GM12878 (cell line): ENCODE data around the gene LHX6. TPM values are rescaled to one million over a fixed set of nuclear protein-coding genes. Genes with fewer than 3 reads are reported as not detected.

Experiments used
- ATAC-seq: fragments of 200-7000 bp; cut with Tn5 transposase; 3 replicates; pipeline ENCODE4 v1.9.1; 2020; ENCODE audit warnings: mild to moderate bottlenecking, moderate library complexity
- BruUV-seq: library from RNA; stranded (reverse); fragments of 400-500 nt; replicated peaks from 2 replicates; lab custom pipeline; 2021; lab: Mats Ljungman, UMichigan
- CTCF ChIA-PET: fragments of 300-600 bp; sonication (Branson Sonifier 250); formaldehyde crosslinking; extraction: SDS; loops from one replicate; lab custom pipeline; 2021; ENCODE audit warnings: inconsistent platforms; lab: Yijun Ruan, JAX
- POLR2A ChIA-PET: fragments of 350-600 bp; formaldehyde crosslinking; extraction: SDS; loops from one replicate; lab custom pipeline; 2021; ENCODE audit warnings: inconsistent platforms; lab: Charles Lee
- RAD21 ChIA-PET: fragments of 300-600 bp; sonication (Branson Sonifier 250); formaldehyde crosslinking; loops from one replicate; lab custom pipeline; 2023; ENCODE audit warnings: antibody characterized with exemption; ENCODE audit not compliant: unreplicated experiment; lab: Charles Lee
- SMC1A ChIA-PET: fragments of 300-600 bp; sonication (Branson Sonifier 250); formaldehyde crosslinking; loops from one replicate; lab custom pipeline; 2023; ENCODE audit not compliant: unreplicated experiment, uncharacterized antibody; lab: Charles Lee
- DNase-seq: peaks from one replicate; pipeline ENCODE4 v3.0.0-alpha.2; 2011; ENCODE audit warnings: low read depth, low spot score
- FAIRE-seq: peaks from 3 replicates; lab custom pipeline; 2011; peaks lifted over from hg19 to GRCh38; lab: Jason Lieb, UNC
- H2AFZ ChIP-seq: 2 replicates; pipeline ENCODE4 v1.6.0; 2011; ENCODE audit warnings: low read depth, low read length, control low read depth; ENCODE audit not compliant: control insufficient read depth
- H3K27ac ChIP-seq: 2 replicates; pipeline ENCODE4 v1.5.1; 2011; ENCODE audit warnings: control low read depth; ENCODE audit not compliant: control insufficient read depth, insufficient read depth
- H3K27me3 ChIP-seq, 2 experiments: replicated peaks in 1 of 2; 2 replicates each; pipeline versions ENCODE4 v1.6.0 to v1.6.1; 2011; ENCODE audit warnings: low read length in 1 of 2; ENCODE audit not compliant: control insufficient read depth in 2 of 2, insufficient read depth in 2 of 2
- H3K36me3 ChIP-seq, 2 experiments: 2 replicates each; pipeline ENCODE4 v1.5.1; 2011; ENCODE audit warnings: low read length in 1 of 2; ENCODE audit not compliant: control insufficient read depth in 2 of 2, insufficient read depth in 2 of 2
- H3K4me1 ChIP-seq: 2 replicates; pipeline ENCODE4 v1.6.1; 2011; ENCODE audit warnings: mild to moderate bottlenecking, low read length, moderate library complexity, mixed read lengths; ENCODE audit not compliant: control insufficient read depth, insufficient read depth
- H3K4me2 ChIP-seq: 2 replicates; pipeline ENCODE4 v1.6.0; 2011; ENCODE audit warnings: control low read depth; ENCODE audit not compliant: control insufficient read depth, insufficient read depth
- H3K4me3 ChIP-seq: fragments of 200-600 bp; sonication (generic); 2 replicates; pipeline ENCODE4 v1.5.1; 2016
- H3K79me2 ChIP-seq: 2 replicates; pipeline ENCODE4 v1.6.0; 2011; ENCODE audit warnings: low read length; ENCODE audit not compliant: control insufficient read depth, insufficient read depth
- H3K9ac ChIP-seq: 2 replicates; pipeline ENCODE4 v1.8.0; 2011; ENCODE audit warnings: low read length, control low read depth, mixed read lengths; ENCODE audit not compliant: control insufficient read depth, insufficient read depth
- H3K9me3 ChIP-seq: replicated peaks from 3 replicates; pipeline ENCODE4 v1.5.1; 2011; ENCODE audit warnings: mild to moderate bottlenecking, low read length; ENCODE audit not compliant: control insufficient read depth, insufficient read depth
- H4K20me1 ChIP-seq: 2 replicates; pipeline ENCODE4 v1.6.0; 2011; ENCODE audit not compliant: control insufficient read depth, insufficient read depth
- BACH1 ChIP-seq: fragments of 450-650 bp; IDR thresholded peaks from 2 replicates; pipeline ENCODE4 v1.6.1; 2017; ENCODE audit warnings: mild to moderate bottlenecking, borderline replicate concordance
- CBX3 ChIP-seq: fragments of 200-600 bp; sonication (generic); IDR thresholded peaks from 2 replicates; pipeline ENCODE4 v1.6.1; 2016; ENCODE audit warnings: low read depth, borderline replicate concordance
- GATAD2B ChIP-seq: fragments of 450-650 bp; conservative IDR thresholded peaks from 2 replicates; pipeline ENCODE4 v1.6.1; 2017; ENCODE audit warnings: low read depth, mild to moderate bottlenecking, moderate library complexity
- HDGF ChIP-seq: fragments of 450-650 bp; IDR thresholded peaks from 2 replicates; pipeline ENCODE4 v1.6.1; 2016; ENCODE audit warnings: antibody characterized with exemption
- KDM1A ChIP-seq: fragments of 200-600 bp; sonication (generic); IDR thresholded peaks from 2 replicates; pipeline ENCODE4 v1.6.1; 2016; ENCODE audit warnings: borderline replicate concordance
- MEF2A ChIP-seq: IDR thresholded peaks from 2 replicates; pipeline ENCODE4 v1.6.1; 2011; ENCODE audit warnings: low read depth, mild to moderate bottlenecking, low read length, moderate library complexity; ENCODE audit not compliant: insufficient read depth
- MYB ChIP-seq: fragments of 150-350 bp; IDR thresholded peaks from 2 replicates; pipeline ENCODE4 v1.6.1; 2014; ENCODE audit warnings: mild to moderate bottlenecking, low read depth, low read length, borderline replicate concordance
- NR2F1 ChIP-seq: fragments of 450-650 bp; conservative IDR thresholded peaks from 2 replicates; pipeline ENCODE4 v1.6.1; 2017; ENCODE audit warnings: mild to moderate bottlenecking
- POU2F2 ChIP-seq: IDR thresholded peaks from 3 replicates; pipeline ENCODE4 v1.6.1; 2011; ENCODE audit warnings: low read depth, mild to moderate bottlenecking, low read length, borderline replicate concordance
- RBBP5 ChIP-seq: fragments of 200-600 bp; sonication (generic); conservative IDR thresholded peaks from 2 replicates; pipeline ENCODE4 v1.6.1; 2016
- RUNX3 ChIP-seq: IDR thresholded peaks from 2 replicates; pipeline ENCODE4 v1.6.1; 2012; ENCODE audit warnings: low read length, inconsistent platforms
- SIX5 ChIP-seq: IDR thresholded peaks from 2 replicates; pipeline ENCODE4 v1.6.1; 2011; ENCODE audit warnings: mild to moderate bottlenecking, low read depth, low read length, moderate library complexity; ENCODE audit not compliant: severe bottlenecking
- SMAD1 ChIP-seq: fragments of 450-650 bp; IDR thresholded peaks from 2 replicates; pipeline ENCODE4 v1.6.1; 2018; ENCODE audit warnings: mild to moderate bottlenecking, low read depth; ENCODE audit not compliant: partially characterized antibody
- SMARCA5 ChIP-seq: fragments of 450-650 bp; IDR thresholded peaks from 2 replicates; pipeline ENCODE4 v1.6.1; 2017; ENCODE audit warnings: mild to moderate bottlenecking
- SREBF1 ChIP-seq: IDR thresholded peaks from 2 replicates; pipeline ENCODE4 v1.6.1; 2012; ENCODE audit warnings: mild to moderate bottlenecking, low read length
- WRNIP1 ChIP-seq: IDR thresholded peaks from 2 replicates; pipeline ENCODE4 v1.6.1; 2011; ENCODE audit warnings: low read depth, low read length, improper control_type of control experiment, borderline replicate concordance
- ZNF622 ChIP-seq: fragments of 450-650 bp; IDR thresholded peaks from 2 replicates; pipeline ENCODE4 v1.6.1; 2017; ENCODE audit warnings: mild to moderate bottlenecking, inconsistent platforms
- whole genome bisulfite sequencing: methylation state at CpG from one replicate; pipeline ENCODE4 v1.1.6; 2016; ENCODE audit warnings: low lambda C conversion rate; ENCODE audit not compliant: insufficient replicate concordance, insufficient coverage; ENCODE audit errors: missing lambda C conversion rate; 5-methylcytosine and 5-hydroxymethylcytosine counted together
- in situ Hi-C: fragments of 300-500 bp; cut with MboI; formaldehyde crosslinking; loops from 9 replicates; pipeline ENCODE4 v1.14.3; 2018; ENCODE audit warnings: mixed read lengths
- intact Hi-C: fragments of 100-400 bp; cut with micrococcal nuclease; formaldehyde crosslinking; loops from one replicate; pipeline ENCODE4 v1.14.2; 2022; ENCODE audit not compliant: unreplicated experiment
- polyA plus RNA-seq, 11 experiments: library from polyadenylated mRNA; depleted of rRNA in 4 of 11; unstranded in 6 of 11; stranded (reverse) in 5 of 11; fragments of >200 nt; fragmentation: Nextera tagmentation in 4 of 11; fragmentation: Illumina TruSeq in 1 of 11; extraction: Ambion mirVana in 4 of 11; extraction: Trizol in 1 of 11; gene quantifications; 1 replicate in 1 of 11; 2 replicates in 10 of 11; pipeline versions ENCODE4 v1.2.1 to v1.2.3, GENCODE V29; 2011 to 2016; ENCODE audit warnings: inconsistent platforms in 2 of 11, missing spikeins in 2 of 11, low read depth in 1 of 11
- total RNA-seq, 4 experiments: library from RNA; depleted of rRNA in 3 of 4; stranded (reverse); fragments of >200 nt in 3 of 4; fragmentation: Illumina TruSeq in 1 of 4; extraction: Trizol in 1 of 4; gene quantifications; 2 replicates each; pipeline versions ENCODE4 v1.2.1 to v1.2.3, GENCODE V29; 2013 to 2021
- TF ChIP-seq, protein P1 (sequence below): fragments of 450-650 bp; IDR thresholded peaks from 2 replicates; pipeline ENCODE4 v1.6.1; 2017; ENCODE audit warnings: low read depth, mild to moderate bottlenecking, moderate library complexity

LHX6 gene
- total and polyA plus RNA-seq, 10 of the 15 experiments (the other 5 are each of a cell fraction or from before 2014, with no cell fraction given), result not detected

DNA sequence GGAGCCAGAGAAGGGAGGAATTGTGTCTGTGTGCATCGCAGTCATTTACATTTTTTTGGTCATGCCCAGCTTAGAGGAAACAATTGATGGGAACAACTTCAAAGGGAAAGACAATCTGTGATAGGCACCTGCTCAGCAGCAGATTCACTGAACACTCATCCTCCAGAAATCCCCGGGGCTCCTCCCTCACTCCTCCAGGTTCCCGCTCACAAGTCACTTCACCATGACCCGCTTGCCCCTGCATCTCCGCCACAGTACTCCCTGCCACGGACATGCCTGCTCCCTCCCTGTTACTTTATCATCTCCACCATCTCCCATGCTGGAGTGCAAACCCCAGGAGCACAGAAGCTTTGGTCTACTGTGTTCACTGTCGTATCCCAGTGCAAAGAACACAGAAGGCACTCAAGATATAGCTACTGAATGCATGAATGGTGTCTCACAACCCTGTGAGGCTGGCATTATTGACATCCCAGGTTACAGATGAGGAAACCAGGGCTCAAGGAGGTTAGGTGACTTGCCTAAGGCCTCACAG is 16.2 kb downstream of the LHX6 start:
- ChIA-PET RAD21 (no interaction called here), SMC1A (interaction anchor here (0.7 kb wide), 1 partner anchor 470 kb away, joined by 4 read pairs; no protein-coding TSS in a partner anchor), POLR2A (no interaction called here), CTCF (no interaction called here)
- intact Hi-C loops, result no loop called here
- H4K20me1 ChIP-seq, result no peaks in the 10 kb centered on the region
- no peak overlapping the region for H3K27ac ChIP-seq
- no peak overlapping the region for H2AFZ ChIP-seq
- no peak for TF ChIP-seq KDM1A
- no peak for TF ChIP-seq POU2F2
- no peak for TF ChIP-seq ZNF622
- no peak for TF ChIP-seq RBBP5
- no peak for TF ChIP-seq SREBF1
- TF ChIP-seq RUNX3, result no peak
- TF ChIP-seq NR2F1, result no peak
- TF ChIP-seq MEF2A, result no peak
- TF ChIP-seq SMARCA5, result no peak
- TF ChIP-seq WRNIP1, result no peak
- TF ChIP-seq CBX3, result no peak
- TF ChIP-seq SMAD1, result no peak
- TF ChIP-seq HDGF, result no peak
- TF ChIP-seq, protein P1, sequence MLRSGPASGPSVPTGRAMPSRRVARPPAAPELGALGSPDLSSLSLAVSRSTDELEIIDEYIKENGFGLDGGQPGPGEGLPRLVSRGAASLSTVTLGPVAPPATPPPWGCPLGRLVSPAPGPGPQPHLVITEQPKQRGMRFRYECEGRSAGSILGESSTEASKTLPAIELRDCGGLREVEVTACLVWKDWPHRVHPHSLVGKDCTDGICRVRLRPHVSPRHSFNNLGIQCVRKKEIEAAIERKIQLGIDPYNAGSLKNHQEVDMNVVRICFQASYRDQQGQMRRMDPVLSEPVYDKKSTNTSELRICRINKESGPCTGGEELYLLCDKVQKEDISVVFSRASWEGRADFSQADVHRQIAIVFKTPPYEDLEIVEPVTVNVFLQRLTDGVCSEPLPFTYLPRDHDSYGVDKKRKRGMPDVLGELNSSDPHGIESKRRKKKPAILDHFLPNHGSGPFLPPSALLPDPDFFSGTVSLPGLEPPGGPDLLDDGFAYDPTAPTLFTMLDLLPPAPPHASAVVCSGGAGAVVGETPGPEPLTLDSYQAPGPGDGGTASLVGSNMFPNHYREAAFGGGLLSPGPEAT, result no peak
- TF ChIP-seq BACH1, result no peak
- no peak for TF ChIP-seq GATAD2B
- no peak for TF ChIP-seq SIX5
- no peak for TF ChIP-seq MYB
- no peak overlapping the region for H3K9ac ChIP-seq
- no peak for DNase-seq
- no peaks in the 10 kb centered on the region for H3K36me3 ChIP-seq
- H3K4me1 ChIP-seq, result no peaks in the 10 kb centered on the region
- no peaks in the 10 kb centered on the region for H3K79me2 ChIP-seq
- no peak for FAIRE-seq
- ATAC-seq, result no peak
- 78% methylated on average over 7 of the region's 7 CpGs for WGBS
- H3K4me2 ChIP-seq, result no peak overlapping the region
- BruUV-seq, result no TSS peak
- H3K9me3 ChIP-seq, result no peaks in the 10 kb centered on the region
- in situ Hi-C loops, result no loop called here
- no peak overlapping the region for H3K4me3 ChIP-seq
- peaks cover 1 to 10% of the 10 kb centered on the region in 2 experiments; a peak in 3 of 4 replicates for H3K27me3 ChIP-seq
